GF-D8 (cell line): ENCODE results near the gene GRIK1.

Experiments used
- DNase-seq: peaks from one replicate; lab custom pipeline; 2025; lab: John Stamatoyannopoulos, UW

Gene GRIK1

DNA sequence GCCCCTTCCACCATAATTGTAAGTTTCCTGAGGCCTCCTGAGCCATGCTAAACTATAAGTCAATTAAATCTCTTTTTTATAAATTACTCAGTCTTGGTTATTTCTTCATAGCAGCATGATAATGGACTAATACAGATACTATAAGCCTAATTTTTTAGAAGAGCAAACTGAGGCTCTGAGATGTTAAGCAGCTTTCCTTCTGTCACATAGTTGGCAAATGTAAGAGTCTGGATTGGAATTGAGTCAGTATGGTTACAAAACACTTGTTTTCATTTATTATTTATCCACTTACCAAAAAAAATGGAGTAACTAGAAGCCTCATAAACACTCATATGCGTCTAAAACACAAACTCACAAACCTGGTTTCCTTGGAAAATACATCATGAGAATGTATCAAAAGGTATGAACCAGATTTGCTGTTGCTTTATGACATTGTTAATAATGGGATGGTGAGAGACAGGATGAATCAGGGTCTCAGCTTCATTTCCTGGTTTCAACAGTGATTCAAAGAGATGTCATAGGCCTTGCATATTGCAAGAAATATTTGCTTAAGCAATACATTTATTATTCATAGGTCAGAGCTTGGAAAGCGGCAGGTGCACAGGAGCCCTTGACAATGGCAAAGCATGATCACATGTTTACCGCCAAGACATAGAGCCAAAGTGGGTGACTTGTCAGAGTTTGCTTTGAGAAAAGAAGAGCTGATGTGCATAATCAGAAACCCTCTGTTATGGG lies 221.5 kb downstream of the GRIK1 start:
- DNase-seq: no peak

- no peak for DNase-seq
Measured at GRCh38 chr21:29717659-29718058, 222.1 kb downstream of the GRIK1 start.

DNA sequence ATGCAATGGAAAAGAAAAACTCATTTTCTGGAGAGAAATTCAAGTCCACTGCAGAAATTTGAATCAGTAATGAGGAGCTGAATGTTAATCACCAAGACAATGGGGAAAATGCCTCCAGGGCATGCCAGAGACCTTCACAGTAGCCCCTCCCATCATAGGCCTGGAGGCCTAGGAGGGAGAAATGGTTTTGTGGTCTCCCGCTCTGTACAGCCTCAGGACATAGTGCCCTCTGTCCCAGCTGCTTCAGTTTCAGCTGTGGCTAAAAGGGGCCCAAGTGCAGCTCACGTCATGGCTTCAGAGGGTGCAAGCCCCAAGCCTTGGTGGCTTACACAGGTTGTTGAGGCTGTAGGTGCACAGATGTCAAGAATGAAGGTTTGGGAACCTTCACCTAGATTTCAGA lies 223.0 kb downstream of the GRIK1 start:
- no peak for DNase-seq

DNA sequence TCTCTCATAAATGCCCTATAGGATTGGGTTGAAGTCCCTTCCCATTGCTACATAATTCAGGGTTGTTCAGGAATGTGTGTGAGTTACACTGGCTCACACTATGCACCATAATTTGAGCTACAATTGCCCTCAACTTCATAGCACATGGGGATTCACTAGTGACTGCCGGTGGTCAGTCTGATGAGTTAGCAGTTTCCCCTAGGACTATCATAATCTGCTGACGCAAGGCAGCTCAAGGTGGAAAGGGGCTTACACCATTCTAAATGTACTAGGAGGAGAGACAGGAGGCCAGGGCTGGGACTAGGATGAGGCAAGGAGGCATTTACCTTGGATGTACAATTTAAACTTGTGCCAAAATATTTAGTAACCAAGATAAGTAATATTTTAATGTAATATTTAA lies 224.7 kb downstream of the GRIK1 start:
- no peak for DNase-seq

- DNase-seq: no peak
Measured at GRCh38 chr21:29712818-29713217, 227.0 kb downstream of the GRIK1 start.

DNA sequence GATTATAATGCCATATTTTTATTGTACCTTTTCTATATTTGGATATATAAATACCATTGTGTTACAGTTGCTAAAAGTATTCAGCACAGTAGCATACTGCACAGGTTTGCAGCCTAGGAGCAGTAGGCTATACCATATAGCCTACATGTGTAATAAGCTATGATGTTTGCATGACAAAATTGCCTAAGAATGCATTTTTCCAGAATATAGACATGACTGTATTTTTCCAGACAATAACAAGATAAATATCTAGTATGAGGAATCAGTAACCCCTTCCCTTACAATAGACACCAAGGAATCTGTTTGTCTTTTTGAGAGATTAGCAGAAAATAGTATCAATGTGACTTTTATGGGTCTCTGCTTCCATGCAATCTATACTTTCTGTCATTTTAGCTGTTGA lies 228.6 kb downstream of the GRIK1 start:
- no peak for DNase-seq

GRCh38 chr21:29710498-29710897 lies 229.3 kb downstream of the GRIK1 start:
- no peak for DNase-seq

DNA sequence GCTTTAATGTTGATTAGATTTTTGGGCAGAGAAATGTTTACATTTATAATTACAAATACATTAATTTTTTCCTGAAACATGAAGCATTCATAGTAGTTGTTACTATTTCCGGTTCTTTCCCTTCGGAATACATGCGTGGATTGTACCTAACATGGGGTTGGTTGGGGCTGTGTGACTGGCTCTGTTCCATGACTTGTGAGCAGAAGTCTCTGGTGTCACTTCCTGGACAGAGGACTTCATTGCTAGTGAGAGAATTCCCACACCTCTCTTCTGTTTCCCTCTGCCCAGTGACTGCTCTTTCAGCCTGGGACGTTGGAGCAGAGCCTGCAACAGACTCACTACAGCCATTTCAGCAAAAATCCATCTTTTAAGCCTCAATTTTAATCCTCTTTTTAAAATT lies 231.4 kb downstream of the GRIK1 start:
- DNase-seq: no peak

- DNase-seq: no peak
Measured at GRCh38 chr21:29704719-29705118, 235.1 kb downstream of the GRIK1 start.

DNA sequence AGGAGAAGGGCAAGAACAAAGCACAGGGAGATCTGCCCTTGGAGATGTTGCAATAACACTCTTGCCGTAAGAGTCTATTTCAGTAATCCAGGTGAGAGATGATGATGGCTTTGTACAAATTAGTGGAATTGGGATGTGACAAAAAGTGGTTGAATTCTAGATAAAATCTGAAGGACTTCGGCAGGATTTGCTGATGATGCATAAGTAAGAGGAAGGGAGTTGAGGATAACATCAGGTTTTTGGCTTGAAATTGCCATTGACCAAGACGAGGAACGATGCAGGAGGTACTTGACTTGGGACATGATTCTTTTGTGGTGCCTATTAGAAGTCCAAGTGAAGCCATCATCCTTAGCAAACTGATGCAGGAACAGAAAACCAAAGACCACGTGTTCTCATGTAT lies 238.1 kb downstream of the GRIK1 start:
- no peak for DNase-seq

DNA sequence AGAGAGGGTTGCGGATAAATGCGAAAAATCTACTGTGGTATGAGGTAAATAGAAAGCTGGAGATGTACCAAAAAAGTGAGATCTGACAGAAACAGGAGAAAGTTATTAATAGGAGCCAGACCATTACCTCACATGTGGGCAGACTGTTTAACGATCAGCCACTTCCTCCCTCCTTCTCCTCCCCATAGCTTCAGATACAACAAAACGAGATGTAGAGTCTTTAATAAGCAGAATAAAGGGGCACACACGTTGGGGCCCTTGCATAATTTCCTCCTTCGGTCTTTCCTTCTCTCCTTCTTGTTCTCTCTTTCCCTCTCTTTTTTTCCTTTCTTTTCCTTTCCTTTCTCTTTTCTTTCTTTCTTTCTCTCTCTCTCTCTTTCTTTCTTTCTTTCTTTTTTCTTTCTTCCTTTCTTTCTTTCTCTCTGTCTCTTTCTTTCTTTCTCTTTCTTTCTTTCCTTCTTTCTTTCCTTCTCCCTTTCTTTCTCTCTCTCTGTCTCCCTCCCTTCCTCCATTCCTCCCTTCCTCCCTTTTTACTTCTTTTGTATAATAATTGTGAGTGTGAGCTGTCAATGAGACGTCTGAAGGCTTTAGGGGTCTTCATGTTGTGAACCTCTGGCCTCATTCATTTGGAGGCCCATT lies 242.1 kb downstream of the GRIK1 start:
- no peak for DNase-seq

GRCh38 chr21:29696937-29697336 lies 242.9 kb downstream of the GRIK1 start:
- DNase-seq: no peak

DNA sequence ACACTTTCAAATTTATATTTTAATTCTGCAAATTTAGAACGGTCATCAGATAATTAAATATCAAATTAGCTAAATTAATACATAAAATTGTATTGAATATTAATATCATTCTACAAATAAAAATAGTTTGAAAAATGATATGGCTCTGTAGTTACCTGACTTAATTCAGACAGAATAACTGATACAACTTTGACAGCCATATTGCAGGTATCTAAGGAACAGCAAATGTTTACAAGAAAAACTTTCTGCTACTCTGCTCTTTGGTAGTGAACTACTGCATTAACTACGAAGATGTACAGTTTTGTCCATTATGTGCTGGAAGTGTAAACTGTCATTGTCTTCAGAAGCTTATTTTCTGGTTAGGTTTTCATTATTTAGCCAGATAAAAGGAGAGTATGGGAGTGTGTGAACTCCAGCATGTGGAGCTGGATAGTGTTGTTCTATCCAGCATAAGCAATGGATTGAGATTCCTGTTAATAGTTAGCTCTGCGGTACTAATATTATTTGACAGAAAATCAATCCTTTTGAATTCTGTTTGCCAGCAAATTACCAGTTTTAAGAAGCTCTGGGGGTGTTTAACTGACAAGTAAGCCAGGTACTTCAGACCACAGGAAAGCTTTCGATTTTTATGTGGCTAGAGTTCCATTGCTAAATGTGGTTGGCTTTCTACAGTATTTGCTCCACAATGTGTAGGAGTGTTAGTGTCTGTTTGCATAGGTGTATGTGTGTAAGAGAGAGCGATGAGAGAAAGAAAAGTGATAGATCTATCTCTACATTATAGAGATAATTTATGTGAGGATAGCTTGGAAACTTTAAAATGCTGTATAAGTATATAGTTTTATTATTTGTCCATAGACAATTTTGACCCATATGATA lies 247.9 kb downstream of the GRIK1 start:
- DNase-seq: no peak

GRCh38 chr21:29689753-29690152 lies 250.0 kb downstream of the GRIK1 start:
- no peak for DNase-seq

DNA sequence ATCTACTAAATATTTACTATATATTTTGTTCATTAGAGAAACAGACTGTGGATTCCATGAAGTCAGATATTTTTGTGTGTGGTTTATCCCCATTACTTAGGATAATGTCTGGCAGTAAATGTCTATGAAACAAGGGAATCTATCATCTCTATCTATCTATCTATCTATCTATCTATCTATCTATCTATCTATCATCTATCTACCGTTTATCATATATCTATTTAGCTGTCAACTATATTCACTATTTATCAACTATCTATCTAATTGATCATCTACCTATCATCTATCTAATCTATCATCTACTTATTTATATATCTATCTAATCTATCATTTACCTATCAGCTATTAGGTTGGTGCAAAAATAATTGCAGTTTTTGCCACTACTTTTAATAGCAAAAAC lies 255.7 kb downstream of the GRIK1 start:
- no peak for DNase-seq

GRCh38 chr21:29682800-29683199 lies 257.0 kb downstream of the GRIK1 start:
- no peak for DNase-seq

DNA sequence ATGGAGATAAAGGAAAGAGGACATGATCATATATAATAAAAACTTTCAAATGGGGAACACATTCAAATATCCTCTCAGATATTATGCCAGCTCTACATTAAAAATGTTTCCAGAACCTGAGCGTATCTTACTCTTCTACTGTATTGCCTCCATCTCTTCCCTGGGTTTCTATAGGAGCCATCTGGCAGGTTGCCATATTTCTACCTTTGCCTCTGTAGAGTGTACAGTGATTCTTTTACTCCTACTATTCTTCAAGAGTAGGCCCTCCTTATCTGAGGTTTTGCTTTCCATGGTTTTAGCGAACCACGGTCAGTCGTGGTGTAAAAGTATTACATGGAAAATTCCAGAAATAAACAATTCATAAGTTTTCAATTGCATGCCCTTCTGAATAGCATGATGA lies 259.5 kb downstream of the GRIK1 start:
- no peak for DNase-seq

GRCh38 chr21:29678626-29679025 lies 261.2 kb downstream of the GRIK1 start:
- no peak for DNase-seq

DNA sequence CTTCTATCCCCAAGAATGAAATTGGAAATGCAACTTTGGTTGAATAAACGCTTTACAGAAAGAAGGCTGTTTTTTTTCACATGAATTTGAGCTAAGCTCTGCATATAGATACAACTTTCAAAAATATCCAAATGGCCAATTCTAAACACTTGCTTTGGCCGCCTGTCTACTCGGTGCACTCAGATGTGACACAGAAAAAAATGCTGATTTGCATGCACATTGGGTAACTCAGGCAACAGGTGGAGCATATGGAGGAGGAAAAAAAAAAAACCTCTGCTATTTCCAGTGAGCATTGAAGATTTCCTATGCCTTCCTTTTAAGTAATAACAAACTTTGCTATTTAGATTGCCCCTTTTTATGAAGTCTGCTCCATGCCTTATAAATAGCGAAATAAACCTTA lies 262.5 kb downstream of the GRIK1 start:
- no peak for DNase-seq

GRCh38 chr21:29676395-29676794 lies 263.4 kb downstream of the GRIK1 start:
- no peak for DNase-seq

GRCh38 chr21:29675451-29675850 lies 264.3 kb downstream of the GRIK1 start:
- no peak for DNase-seq

DNA sequence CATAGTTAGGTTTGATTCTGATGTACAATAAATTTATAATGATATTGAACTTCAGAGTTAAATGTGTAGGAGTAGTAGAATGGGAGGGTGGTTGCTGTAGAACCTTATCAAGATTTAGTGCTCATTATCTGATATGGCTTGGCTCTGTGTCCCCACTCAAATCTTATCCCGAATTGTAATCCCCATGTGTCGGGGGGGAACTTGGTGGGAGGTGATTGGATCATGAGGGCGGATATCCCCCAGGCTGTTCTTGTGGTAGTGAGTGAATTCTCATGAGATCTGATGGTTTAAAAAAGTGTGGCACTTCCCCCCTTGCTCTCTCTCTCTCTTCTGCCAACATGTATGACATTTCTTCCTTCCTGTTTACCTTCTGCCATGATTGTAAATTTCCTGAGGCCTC lies 265.5 kb downstream of the GRIK1 start:
- DNase-seq: no peak

DNA sequence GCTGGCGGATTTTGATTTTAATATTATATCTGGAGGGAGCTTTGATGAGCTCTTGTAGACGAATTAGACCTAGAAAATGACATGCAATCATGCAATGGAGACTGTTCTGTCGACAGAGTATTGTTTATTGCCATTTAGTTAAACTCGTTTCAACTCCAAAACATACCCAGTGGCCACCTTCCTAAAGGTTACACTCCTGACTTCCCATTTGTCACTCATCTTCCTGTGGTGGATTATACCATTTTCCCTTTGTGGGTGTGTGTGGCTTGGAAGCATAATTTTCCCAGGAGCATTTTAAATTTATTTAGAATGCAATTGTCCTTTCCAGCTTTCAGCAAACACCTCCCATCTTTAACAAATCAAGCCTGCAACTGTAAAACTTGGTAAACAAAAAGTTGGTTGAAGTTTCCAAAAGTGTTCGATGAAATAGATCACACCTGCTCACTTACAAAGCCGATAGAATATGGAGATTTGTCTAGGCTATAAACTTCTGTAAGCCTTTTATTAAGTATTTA lies 266.6 kb downstream of the GRIK1 start:
- DNase-seq: no peak
